Bladder microvascular endothelial cell (primary cell): ENCODE data around the gene MAGED4. TPM values are rescaled to one million over a fixed set of nuclear protein-coding genes. Genes with fewer than 3 reads are reported as not detected.

Experiments used
- total RNA-seq: library from RNA; depleted of rRNA; stranded (reverse); fragments of >200 nt; gene quantifications from 2 replicates; pipeline ENCODE4 v1.2.3, GENCODE V29; 2014

Gene MAGED4
- 6.2 and 43.7 TPM in 2 replicates for total RNA-seq

DNA sequence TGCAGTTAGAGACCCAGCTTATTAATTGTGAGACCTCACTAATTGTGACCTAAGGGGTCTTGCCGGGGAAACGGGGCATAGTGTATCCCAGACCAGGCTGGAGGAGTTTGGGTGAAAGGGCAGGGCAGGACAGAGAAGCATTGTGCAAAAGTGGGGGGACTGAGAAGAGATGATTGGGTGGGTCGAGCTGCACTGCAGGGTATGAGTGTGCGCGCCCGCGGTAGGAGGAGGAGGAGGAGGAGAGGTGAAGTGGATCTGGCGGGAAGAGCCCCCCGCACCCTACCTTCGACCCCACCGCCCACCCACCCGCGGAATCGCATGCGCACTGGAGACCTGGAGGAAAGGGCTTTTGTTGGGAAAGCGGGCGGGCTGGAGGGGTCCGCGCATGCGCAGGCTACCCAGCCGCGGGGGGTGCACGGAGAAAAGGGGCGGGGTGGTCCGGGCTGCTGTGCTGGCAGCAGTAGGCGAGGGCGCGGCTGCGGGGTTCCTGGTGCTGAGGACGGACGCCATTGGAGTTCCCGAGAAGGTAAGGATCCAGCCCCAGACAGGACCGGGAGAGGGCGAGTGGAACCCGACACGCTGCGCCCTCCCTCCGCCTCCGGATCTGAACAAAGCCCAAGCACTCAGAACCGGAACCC, at the start of gene MAGED4:
Gene MAGED4, plus strand, starts transcription at position 449 of the 638 bp plus-strand sequence. CDS start 1,035 bp downstream, outside the sequence.

Other genes with a start within 250 kb of the MAGED4 start
- gene MAGED4B, start 115.7 kb upstream of the MAGED4 start, total RNA-seq: 5.8 and 34.8 TPM in 2 replicates
- not detected in 2 replicates for gene XAGE2, start 184.1 kb downstream of the MAGED4 start, total RNA-seq